Suprapubic skin (tissue), 4 donors: ENCODE measurements around the gene GALNT18. TPM values are rescaled to one million over a fixed set of nuclear protein-coding genes. Genes with fewer than 3 reads are reported as not detected.

Source experiments
- DNase-seq, 2 donors: peaks; one replicate each; pipeline ENCODE4 v3.0.0-alpha.2; 2019; ENCODE audit warnings: low spot score in 2 of 2
- H3K27ac ChIP-seq: fragments of 200-600 bp; sonication (generic); one replicate; pipeline ENCODE4 v1.5.1; 2019
- H3K27me3 ChIP-seq: fragments of 200-600 bp; sonication (generic); one replicate; pipeline ENCODE4 v1.5.1; 2019
- H3K36me3 ChIP-seq: fragments of 200-600 bp; sonication (generic); one replicate; pipeline ENCODE4 v1.5.1; 2019
- H3K4me1 ChIP-seq: fragments of 200-600 bp; sonication (generic); one replicate; pipeline ENCODE4 v1.5.1; 2019
- H3K4me3 ChIP-seq: fragments of 200-600 bp; sonication (generic); one replicate; pipeline ENCODE4 v1.5.1; 2019; ENCODE audit warnings: mild to moderate bottlenecking
- H3K9me3 ChIP-seq: fragments of 200-600 bp; sonication (generic); one replicate; pipeline ENCODE4 v1.5.1; 2019
- CTCF ChIP-seq, 2 donors: fragments of 200-600 bp in 1 of 2; fragments of 450-650 bp in 1 of 2; sonication (generic) in 1 of 2; IDR thresholded peaks; one replicate each; pipeline ENCODE4 v1.5.1; 2016 to 2019; ENCODE audit warnings: antibody characterized with exemption in 2 of 2, mild to moderate bottlenecking in 1 of 2, moderate library complexity in 1 of 2
- EP300 ChIP-seq: sonication (generic); formaldehyde crosslinking; IDR thresholded peaks from one replicate; pipeline ENCODE4 v1.6.1; 2017; ENCODE audit warnings: antibody characterized with exemption
- POLR2A ChIP-seq, 2 donors: fragments of 450-650 bp; IDR thresholded peaks; one replicate each; pipeline ENCODE4 v1.6.1; 2017; ENCODE audit warnings: antibody characterized with exemption in 2 of 2, mild to moderate bottlenecking in 2 of 2, moderate library complexity in 2 of 2
- POLR2AphosphoS5 ChIP-seq, 3 donors: sonication (generic); formaldehyde crosslinking; IDR thresholded peaks; one replicate each; pipeline ENCODE4 v1.6.1; 2017; ENCODE audit warnings: antibody characterized with exemption in 3 of 3
- WGBS: methylation state at CpG from one replicate; pipeline ENCODE4 v1.1.5; 2018; 5-methylcytosine and 5-hydroxymethylcytosine counted together
- total RNA-seq, 4 donors: library from RNA; depleted of rRNA; stranded (reverse); fragments of >200 nt; gene quantifications; one replicate each; pipeline ENCODE4 v1.1.0, GENCODE V29; 2016

GALNT18 gene
- total RNA-seq, 4 donors from 2014 or later, result 20.6 to 26.0 (median 23.1) TPM

GRCh38 chr11:11380340-11380739 is 241.5 kb downstream of the GALNT18 start:
- H3K4me3 ChIP-seq, result no peak overlapping the region
- H3K36me3 ChIP-seq, result peaks cover 2% of the 10 kb centered on the region
- no peak for DNase-seq
- no peaks in the 10 kb centered on the region for H3K4me1 ChIP-seq
- TF ChIP-seq EP300 (no peak), CTCF (IDR thresholded peaks at IDR 0.05) (no peak), POLR2AphosphoS5 (IDR thresholded peaks at IDR 0.05) (no peak), POLR2A (IDR thresholded peaks at IDR 0.05) (no peak)
- H3K27ac ChIP-seq, result no peak overlapping the region
- no peaks in the 10 kb centered on the region for H3K27me3 ChIP-seq
- no peaks in the 10 kb centered on the region for H3K9me3 ChIP-seq
- 100% methylated on average over 2 of the region's 2 CpGs for WGBS

GRCh38 chr11:11379661-11380060 is 242.1 kb downstream of the GALNT18 start:
- no peak for DNase-seq
- no peaks in the 10 kb centered on the region for H3K27me3 ChIP-seq
- no peaks in the 10 kb centered on the region for H3K9me3 ChIP-seq
- H3K27ac ChIP-seq, result no peak overlapping the region
- H3K4me3 ChIP-seq, result no peak overlapping the region
- WGBS, result 89% methylated on average over 3 of the region's 3 CpGs
- H3K4me1 ChIP-seq, result no peaks in the 10 kb centered on the region
- peaks cover 2% of the 10 kb centered on the region for H3K36me3 ChIP-seq
- TF ChIP-seq POLR2AphosphoS5 (IDR thresholded peaks at IDR 0.05), result no peak
- no peak for TF ChIP-seq POLR2A (IDR thresholded peaks at IDR 0.05)
- no peak for TF ChIP-seq EP300
- no peak for TF ChIP-seq CTCF (IDR thresholded peaks at IDR 0.05)

GRCh38 chr11:11378184-11378940 is 243.4 kb downstream of the GALNT18 start:
- H3K27me3 ChIP-seq, result no peaks in the 10 kb centered on the region
- no peak overlapping the region for H3K4me3 ChIP-seq
- no peak for TF ChIP-seq EP300
- no peak for TF ChIP-seq POLR2A (IDR thresholded peaks at IDR 0.05)
- TF ChIP-seq POLR2AphosphoS5 (IDR thresholded peaks at IDR 0.05), result no peak
- no peak for TF ChIP-seq CTCF (IDR thresholded peaks at IDR 0.05)
- H3K27ac ChIP-seq, result no peak overlapping the region
- H3K4me1 ChIP-seq, result no peaks in the 10 kb centered on the region
- peaks cover 2% of the 10 kb centered on the region for H3K36me3 ChIP-seq
- DNase-seq, result no peak
- WGBS, result 87% methylated on average over 6 of the region's 8 CpGs
- H3K9me3 ChIP-seq, result no peaks in the 10 kb centered on the region

GRCh38 chr11:11374358-11375148 is 247.3 kb downstream of the GALNT18 start:
- H3K4me3 ChIP-seq, result no peak overlapping the region
- 86% methylated on average over 7 of the region's 7 CpGs for WGBS
- TF ChIP-seq POLR2A (IDR thresholded peaks at IDR 0.05), result no peak
- TF ChIP-seq EP300, result no peak
- no peak for TF ChIP-seq POLR2AphosphoS5 (IDR thresholded peaks at IDR 0.05)
- TF ChIP-seq CTCF (IDR thresholded peaks at IDR 0.05), result no peak
- no peaks in the 10 kb centered on the region for H3K9me3 ChIP-seq
- no peak for DNase-seq
- peaks cover 7% of the 10 kb centered on the region for H3K36me3 ChIP-seq
- H3K27me3 ChIP-seq, result no peaks in the 10 kb centered on the region
- peaks cover 7% of the 10 kb centered on the region for H3K4me1 ChIP-seq
- H3K27ac ChIP-seq, result no peak overlapping the region

GRCh38 chr11:11373934-11374333 is 247.9 kb downstream of the GALNT18 start:
- peaks cover 7% of the 10 kb centered on the region for H3K36me3 ChIP-seq
- WGBS, result 91% methylated on average over 5 of the region's 5 CpGs

More at GRCh38 chr11:11373934-11374333, 247.9 kb downstream of the GALNT18 start:
- Histone ChIP-seq H3K27me3 (no peaks in the 10 kb centered on the region), H3K4me1 (peaks cover 7% of the 10 kb centered on the region), H3K27ac (no peak overlapping the region), H3K9me3 (no peaks in the 10 kb centered on the region), H3K4me3 (no peak overlapping the region)
- no peak for TF ChIP-seq POLR2AphosphoS5 (IDR thresholded peaks at IDR 0.05)
- no peak for TF ChIP-seq EP300
- no peak for TF ChIP-seq POLR2A (IDR thresholded peaks at IDR 0.05)
- TF ChIP-seq CTCF (IDR thresholded peaks at IDR 0.05), result no peak
- DNase-seq, result no peak
